ENCODE results near the gene WDR82. TPM values are rescaled to one million over a fixed set of nuclear protein-coding genes. Genes with fewer than 3 reads are reported as not detected.
A peak's percentile ranks its signal among the peaks of the same experiment; 100 is the strongest.

The WDR82 gene
- total RNA-seq, 2 experiments from 2014 or later: 110 to 111 TPM

DNA sequence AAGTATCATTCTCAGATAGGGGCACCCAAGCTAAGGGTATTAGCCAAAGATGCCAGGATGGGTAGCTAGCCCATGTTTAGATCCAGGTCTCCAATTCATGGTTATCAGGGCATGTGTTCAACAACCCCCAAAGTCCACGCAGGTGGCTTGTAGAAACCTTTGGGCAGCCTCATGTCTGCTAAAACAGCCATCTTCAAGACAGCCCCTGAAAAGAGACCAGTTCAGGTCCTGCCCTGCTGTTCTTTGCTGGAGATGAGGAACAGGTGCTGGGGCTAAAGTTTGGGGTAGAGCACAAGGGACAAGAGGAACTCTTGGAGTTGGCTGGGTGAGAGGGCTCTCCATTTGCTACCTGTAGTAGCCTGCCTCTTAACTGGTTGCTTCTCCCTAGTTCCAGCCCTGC, 28.3 kb downstream of the WDR82 start:
- H3K27ac Mint-ChIP-seq: peak overlapping the region; percentile 94
- POLR2A ChIA-PET: interaction anchor here (0.7 to 5.1 kb wide), 4 partner anchors 9 to 26 kb away, joined by 3 to 87 read pairs (median 6); partner anchors contain the start of genes PPM1M and TWF2
- no peaks in the 10 kb centered on the region for H3K9me3 Mint-ChIP-seq
- intact Hi-C loops (cut with micrococcal nuclease): no loop called here
- DNase-seq: no peak
- no peak overlapping the region for H3K4me3 Mint-ChIP-seq
- H3K36me3 Mint-ChIP-seq: peaks cover 65% of the 10 kb centered on the region
- no peaks in the 10 kb centered on the region for H3K27me3 Mint-ChIP-seq
- peaks cover 75% of the 10 kb centered on the region for H3K4me1 Mint-ChIP-seq (ENCODE audit: low read depth)
- CTCF ChIA-PET: interaction anchor here (1.1 to 4.9 kb wide), 4 partner anchors 18 to 89 kb away, joined by 4 to 23 read pairs (median 5); no protein-coding TSS in a partner anchor

DNA sequence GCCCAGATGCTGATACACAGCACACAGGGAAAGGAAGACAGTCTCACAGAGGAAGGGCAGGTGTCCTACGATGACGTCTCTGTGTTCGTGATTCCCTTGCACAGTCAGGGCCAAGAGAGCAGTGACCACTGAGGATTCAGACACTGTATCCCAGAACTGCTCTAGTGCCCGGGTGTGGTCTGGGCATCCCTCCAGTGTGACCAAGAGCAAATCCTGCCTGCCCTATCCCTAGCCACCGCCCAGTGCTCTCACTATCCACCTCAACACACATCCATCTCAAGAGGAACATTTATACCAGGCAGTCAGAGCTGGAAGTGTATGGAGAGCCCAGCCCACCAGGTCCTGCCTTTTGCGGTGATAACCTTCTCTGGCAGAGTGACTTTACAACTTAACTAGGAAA, 28.8 kb downstream of the WDR82 start:
- intact Hi-C loops (cut with micrococcal nuclease): no loop called here
- Mint-ChIP-seq H3K36me3 (peaks cover 62% of the 10 kb centered on the region), H3K27ac (peak overlapping the region; percentile 94), H3K9me3 (no peaks in the 10 kb centered on the region), H3K27me3 (no peaks in the 10 kb centered on the region), H3K4me3 (peak overlapping the region; percentile 18), H3K4me1 (ENCODE audit: low read depth) (peaks cover 77% of the 10 kb centered on the region)
- ChIA-PET CTCF (interaction anchor here (1.0 to 4.9 kb wide), 4 partner anchors 11 to 29 kb away, joined by 3 to 23 read pairs (median 5); partner anchors contain the start of gene TWF2), POLR2A (interaction anchor here (1.0 to 5.1 kb wide), 4 partner anchors 8 to 27 kb away, joined by 3 to 87 read pairs (median 6); partner anchors contain the start of genes PPM1M and TWF2)
- DNase-seq: no peak

- intact Hi-C loops (cut with micrococcal nuclease): no loop called here
- Mint-ChIP-seq H3K4me1 (ENCODE audit: low read depth) (peaks cover 77% of the 10 kb centered on the region), H3K27me3 (no peaks in the 10 kb centered on the region), H3K9me3 (no peaks in the 10 kb centered on the region), H3K4me3 (peak overlapping the region; percentile 95), H3K36me3 (peaks cover 59% of the 10 kb centered on the region), H3K27ac (peak overlapping the region; percentile 94)
- CTCF ChIA-PET: interaction anchor here (0.9 to 4.9 kb wide), 6 partner anchors 10 to 90 kb away, joined by 3 to 23 read pairs (median 4); partner anchors contain the start of gene TWF2
- peak; percentile 40 for DNase-seq
- POLR2A ChIA-PET: interaction anchor here (0.8 to 2.4 kb wide), 7 partner anchors 8 to 234 kb away, joined by 3 to 7 read pairs (median 6); partner anchors contain the start of gene WDR82
These were observed 29.5 kb downstream of the WDR82 start for GRCh38 chr3:52248816-52249547.

DNA sequence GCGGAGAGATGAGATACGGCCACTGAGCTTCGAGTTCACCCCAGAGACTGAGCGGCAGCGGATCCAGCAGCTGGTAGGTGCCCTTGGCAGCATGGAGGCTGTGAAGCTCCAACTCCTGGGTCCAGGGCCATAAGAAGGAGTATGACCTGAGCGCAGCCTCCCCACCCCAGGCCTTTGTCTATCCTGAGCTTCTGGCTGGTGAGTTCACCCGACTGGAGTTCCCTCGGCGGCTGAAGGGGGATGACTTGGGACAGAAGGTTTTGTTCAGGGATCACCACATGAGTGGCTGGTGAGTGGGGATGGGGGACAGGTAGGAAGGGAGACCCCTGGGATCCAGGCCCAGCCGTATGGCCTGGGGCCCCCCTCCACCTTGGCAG, 30.3 kb downstream of the WDR82 start:
- POLR2A ChIA-PET: interaction anchor here (0.8 to 1.7 kb wide), 6 partner anchors 8 to 233 kb away, joined by 3 to 7 read pairs (median 6); partner anchors contain the start of gene WDR82
- intact Hi-C loops (cut with micrococcal nuclease): no loop called here
- peaks cover 77% of the 10 kb centered on the region for H3K4me1 Mint-ChIP-seq (ENCODE audit: low read depth)

DNA sequence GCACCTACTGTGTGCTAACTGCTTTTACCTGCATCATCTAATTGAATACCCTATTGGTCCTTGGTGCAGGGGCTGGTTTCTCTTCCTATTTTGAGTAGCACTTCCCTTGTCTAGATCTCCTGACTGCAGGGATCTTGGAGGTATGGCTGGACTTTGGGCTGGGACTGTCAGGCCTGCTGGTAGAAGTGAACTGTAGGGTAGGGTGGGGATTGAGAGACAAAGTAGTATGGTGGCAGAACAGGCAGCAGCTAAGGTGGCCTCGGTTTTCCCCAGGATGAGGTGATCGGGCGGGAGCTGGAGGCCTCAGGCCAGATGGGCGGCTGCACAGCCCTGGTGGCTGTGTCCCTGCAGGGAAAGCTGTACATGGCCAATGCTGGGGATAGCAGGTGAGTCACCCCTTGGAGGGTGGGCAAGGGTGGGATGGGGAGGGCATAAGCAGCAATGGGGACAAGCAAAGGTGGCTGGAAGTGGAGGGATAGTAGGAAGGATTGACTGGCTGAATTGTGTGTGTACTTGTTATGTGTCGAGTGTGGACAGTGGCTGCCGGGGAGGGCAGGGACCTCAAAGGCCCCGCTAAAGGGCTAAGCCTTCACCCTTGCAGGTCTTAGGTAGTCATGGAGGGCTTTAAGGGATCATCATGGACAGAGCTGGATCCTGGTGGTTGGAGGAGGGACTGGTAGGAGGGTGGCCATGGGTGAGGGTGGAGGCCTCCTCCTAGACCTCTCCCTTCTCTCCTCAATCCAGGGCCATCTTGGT, 30.9 kb downstream of the WDR82 start:
- CTCF ChIA-PET: interaction anchor here (0.7 to 4.9 kb wide), 5 partner anchors 9 to 30 kb away, joined by 3 to 23 read pairs (median 5); partner anchors contain the start of gene TWF2
- H3K27ac Mint-ChIP-seq: peak overlapping the region; percentile 94
- peak; percentile 12 for DNase-seq
- H3K4me3 Mint-ChIP-seq: peak overlapping the region; percentile 95
- POLR2A ChIA-PET: interaction anchor here (0.8 to 7.8 kb wide), 6 partner anchors 12 to 232 kb away, joined by 3 to 128 read pairs (median 5); partner anchors contain the start of gene WDR82
- H3K36me3 Mint-ChIP-seq: peaks cover 55% of the 10 kb centered on the region
- peaks cover 74% of the 10 kb centered on the region for H3K4me1 Mint-ChIP-seq (ENCODE audit: low read depth)
- H3K9me3 Mint-ChIP-seq: peaks cover 5% of the 10 kb centered on the region
- intact Hi-C loops (cut with micrococcal nuclease): no loop called here
- H3K27me3 Mint-ChIP-seq: no peaks in the 10 kb centered on the region

More for the DNA sequence above, 30.3 kb downstream of the WDR82 start:
- Mint-ChIP-seq H3K9me3 (peaks cover 4% of the 10 kb centered on the region), H3K27ac (peak overlapping the region; percentile 94), H3K36me3 (peaks cover 59% of the 10 kb centered on the region), H3K27me3 (no peaks in the 10 kb centered on the region), H3K4me3 (peak overlapping the region; percentile 95)
- CTCF ChIA-PET: interaction anchor here (0.7 to 4.9 kb wide), 4 partner anchors 9 to 29 kb away, joined by 3 to 23 read pairs (median 4); partner anchors contain the start of gene TWF2
- peak; percentile 14 for DNase-seq

DNA sequence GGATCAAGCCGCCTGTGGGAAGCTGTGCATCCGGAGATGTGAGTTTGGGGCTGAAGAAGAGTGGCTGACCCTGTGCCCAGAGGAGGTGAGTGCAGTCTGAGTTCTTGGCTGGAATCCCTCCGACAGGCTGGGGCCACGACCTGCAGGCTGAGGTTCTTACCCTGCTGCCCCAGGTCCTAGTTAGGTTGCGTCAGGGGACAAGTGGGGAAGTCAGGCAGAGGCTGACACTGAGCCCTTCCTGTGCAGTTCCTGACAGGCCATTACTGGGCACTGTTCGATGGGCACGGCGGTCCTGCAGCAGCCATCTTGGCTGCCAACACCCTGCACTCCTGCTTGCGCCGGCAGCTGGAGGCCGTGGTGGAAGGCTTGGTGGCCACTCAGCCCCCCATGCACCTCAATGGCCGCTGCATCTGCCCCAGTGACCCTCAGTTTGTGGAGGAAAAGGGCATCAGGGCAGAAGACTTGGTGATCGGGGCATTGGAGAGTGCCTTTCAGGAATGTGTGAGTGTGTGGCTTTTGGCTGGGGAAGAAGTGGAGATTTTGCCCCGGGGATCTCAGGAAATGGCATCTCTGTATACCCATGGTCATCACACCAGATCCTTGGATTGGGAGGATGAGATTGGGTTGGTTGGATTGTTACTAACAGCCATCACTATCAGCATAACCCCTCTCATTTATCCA, 31.6 kb downstream of the WDR82 start:
- POLR2A ChIA-PET: interaction anchor here (1.0 to 7.8 kb wide), 6 partner anchors 9 to 31 kb away, joined by 3 to 128 read pairs (median 4); partner anchors contain the start of gene WDR82
- DNase-seq: peak; percentile 48
- H3K4me3 Mint-ChIP-seq: peak overlapping the region; percentile 95

GRCh38 chr3:52246264-52246620, 32.2 kb downstream of the WDR82 start:
- H3K4me1 Mint-ChIP-seq (ENCODE audit: low read depth): peaks cover 76% of the 10 kb centered on the region
- peak overlapping the region; percentile 94 for H3K27ac Mint-ChIP-seq
- H3K9me3 Mint-ChIP-seq: peaks cover 5% of the 10 kb centered on the region
- intact Hi-C loops (cut with micrococcal nuclease): no loop called here
- no peaks in the 10 kb centered on the region for H3K27me3 Mint-ChIP-seq
- no peak for DNase-seq
- ChIA-PET POLR2A (interaction anchor here (0.8 to 7.8 kb wide), 8 partner anchors 8 to 32 kb away, joined by 3 to 128 read pairs (median 4); partner anchors contain the start of gene WDR82), CTCF (interaction anchor here (0.5 to 1.9 kb wide), 7 partner anchors 15 to 152 kb away, joined by 3 to 13 read pairs (median 7); partner anchors contain the start of gene WDR82)
- H3K36me3 Mint-ChIP-seq: peaks cover 48% of the 10 kb centered on the region
- H3K4me3 Mint-ChIP-seq: peak overlapping the region; percentile 95

More for the DNA sequence above, 31.6 kb downstream of the WDR82 start:
- Mint-ChIP-seq H3K27me3 (no peaks in the 10 kb centered on the region), H3K36me3 (peaks cover 50% of the 10 kb centered on the region), H3K27ac (peak overlapping the region; percentile 94), H3K9me3 (peaks cover 5% of the 10 kb centered on the region), H3K4me1 (ENCODE audit: low read depth) (peaks cover 74% of the 10 kb centered on the region)
- CTCF ChIA-PET: interaction anchor here (0.5 to 1.9 kb wide), 5 partner anchors 15 to 152 kb away, joined by 3 to 13 read pairs (median 8); partner anchors contain the start of gene WDR82
- intact Hi-C loops (cut with micrococcal nuclease): no loop called here

- Mint-ChIP-seq H3K27me3 (no peaks in the 10 kb centered on the region), H3K36me3 (peaks cover 52% of the 10 kb centered on the region), H3K4me1 (ENCODE audit: low read depth) (peaks cover 80% of the 10 kb centered on the region), H3K9me3 (peaks cover 5% of the 10 kb centered on the region), H3K4me3 (peak within 1 kb of the TSS; percentile 95), H3K27ac (peak within 1 kb of the TSS; percentile 94)
- ChIA-PET CTCF (interaction anchor here (1.2 to 11.6 kb wide), 7 partner anchors 14 to 93 kb away, joined by 6 to 148 read pairs (median 8); partner anchors contain the start of gene WDR82), POLR2A (interaction anchor here (0.8 to 8.7 kb wide), 11 partner anchors 7 to 33 kb away, joined by 3 to 128 read pairs (median 4); partner anchors contain the start of genes TLR9 and WDR82)
- intact Hi-C loops (cut with micrococcal nuclease): no loop called here
- peak; percentile 64 for DNase-seq
These were observed 32.9 kb downstream of the WDR82 start, which contains the start of gene PPM1M for GRCh38 chr3:52245322-52246263. Gene PPM1M (plus strand): TSS chr3:52245759. CDS start chr3:52245825, 66 bp downstream.

GRCh38 chr3:52243791-52244628, 34.4 kb downstream of the WDR82 start:
- DNase-seq: peak; percentile 84
- Mint-ChIP-seq H3K27me3 (no peaks in the 10 kb centered on the region), H3K27ac (peak overlapping the region; percentile 91), H3K4me3 (peak overlapping the region; percentile 75), H3K4me1 (ENCODE audit: low read depth) (peaks cover 72% of the 10 kb centered on the region), H3K9me3 (peaks cover 5% of the 10 kb centered on the region), H3K36me3 (peaks cover 50% of the 10 kb centered on the region)
- CTCF ChIA-PET: interaction anchor here (0.9 to 11.6 kb wide), 8 partner anchors 8 to 95 kb away, joined by 3 to 148 read pairs (median 4); partner anchors contain the start of genes GLYCTK and WDR82
- intact Hi-C loops (cut with micrococcal nuclease): no loop called here
- POLR2A ChIA-PET: interaction anchor here (1.1 to 8.7 kb wide), 6 partner anchors 8 to 44 kb away, joined by 3 to 128 read pairs (median 8); partner anchors contain the start of genes GLYCTK, TLR9 and WDR82
